ENCODE measurements around the gene NOPCHAP1. TPM values are rescaled to one million over a fixed set of nuclear protein-coding genes. Genes with fewer than 3 reads are reported as not detected.

NOPCHAP1 gene
- total and polyA plus RNA-seq, 2 donors (not counting 1 experiment from before 2014, with no cell fraction given): 3.2 to 21.2 TPM

DNA sequence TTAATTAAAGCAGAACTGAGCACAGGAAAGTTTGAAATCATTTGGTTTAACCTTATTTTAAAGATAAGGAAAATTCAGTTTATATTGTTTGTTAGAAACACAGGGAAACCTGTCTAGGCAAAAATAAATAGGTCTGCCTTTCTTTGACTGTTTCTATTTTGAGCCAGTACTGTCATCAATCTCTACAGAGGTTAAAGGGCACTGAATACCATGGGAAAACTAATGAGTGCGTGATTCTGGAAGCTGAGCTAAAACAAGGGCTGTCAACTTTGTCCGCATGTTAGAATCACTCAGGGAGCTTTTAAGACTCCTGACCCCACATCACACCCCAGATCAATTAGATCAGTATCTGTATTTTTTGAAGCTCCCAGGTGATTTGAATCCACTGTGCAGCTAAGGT is 38.8 kb downstream of the NOPCHAP1 start:
- Mint-ChIP-seq H3K27me3 (no peaks in the 10 kb centered on the region), H3K4me1 (no peaks in the 10 kb centered on the region), H3K9me3 (ENCODE audit: insufficient read depth) (no peaks in the 10 kb centered on the region), H3K27ac (no peak overlapping the region), H3K4me3 (no peak overlapping the region)
- DNase-seq: no peak
- ATAC-seq (ENCODE audit: low read depth): no peak
- H3K4me2 ChIP-seq (replicated peaks; ENCODE audit: low read depth, low read length, poor library complexity, severe bottlenecking): no peak overlapping the region
- no peaks in the 10 kb centered on the region for H4K20me1 ChIP-seq (ENCODE audit: control insufficient read depth, insufficient read depth, low read length, poor library complexity, severe bottlenecking)
- H3K4me1 ChIP-seq (ENCODE audit: control insufficient read depth in 2 of 2, insufficient read depth in 2 of 2, low read length in 2 of 2): no peaks in the 10 kb centered on the region
- H3K27ac ChIP-seq (ENCODE audit: low read length in 2 of 2): no peak overlapping the region
- no peaks in the 10 kb centered on the region for H3K27me3 ChIP-seq (replicated peaks in 1 of 4; ENCODE audit: control extremely low read depth in 1 of 4, control insufficient read depth in 3 of 4, insufficient read depth in 4 of 4, low read length in 3 of 4)
- ChIA-PET CTCF (interaction anchor here (1.3 to 1.4 kb wide), 2 partner anchors 29 to 643 kb away, joined by 3 to 4 read pairs; no protein-coding TSS in a partner anchor), POLR2A (no interaction called here)
- no peak overlapping the region for H3K9ac ChIP-seq (ENCODE audit: low read length)
- intact Hi-C loops (cut with micrococcal nuclease): no loop called here
- TF ChIP-seq, protein P1, sequence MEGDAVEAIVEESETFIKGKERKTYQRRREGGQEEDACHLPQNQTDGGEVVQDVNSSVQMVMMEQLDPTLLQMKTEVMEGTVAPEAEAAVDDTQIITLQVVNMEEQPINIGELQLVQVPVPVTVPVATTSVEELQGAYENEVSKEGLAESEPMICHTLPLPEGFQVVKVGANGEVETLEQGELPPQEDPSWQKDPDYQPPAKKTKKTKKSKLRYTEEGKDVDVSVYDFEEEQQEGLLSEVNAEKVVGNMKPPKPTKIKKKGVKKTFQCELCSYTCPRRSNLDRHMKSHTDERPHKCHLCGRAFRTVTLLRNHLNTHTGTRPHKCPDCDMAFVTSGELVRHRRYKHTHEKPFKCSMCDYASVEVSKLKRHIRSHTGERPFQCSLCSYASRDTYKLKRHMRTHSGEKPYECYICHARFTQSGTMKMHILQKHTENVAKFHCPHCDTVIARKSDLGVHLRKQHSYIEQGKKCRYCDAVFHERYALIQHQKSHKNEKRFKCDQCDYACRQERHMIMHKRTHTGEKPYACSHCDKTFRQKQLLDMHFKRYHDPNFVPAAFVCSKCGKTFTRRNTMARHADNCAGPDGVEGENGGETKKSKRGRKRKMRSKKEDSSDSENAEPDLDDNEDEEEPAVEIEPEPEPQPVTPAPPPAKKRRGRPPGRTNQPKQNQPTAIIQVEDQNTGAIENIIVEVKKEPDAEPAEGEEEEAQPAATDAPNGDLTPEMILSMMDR (IDR thresholded peaks at IDR 0.05): no peak
- no peak for TF ChIP-seq EZH2 (IDR thresholded peaks at IDR 0.05; ENCODE audit: borderline replicate concordance, insufficient read depth, low read depth, low read length, poor library complexity, severe bottlenecking)
- H3K36me3 ChIP-seq (replicated peaks in 1 of 2; ENCODE audit: control extremely low read depth in 1 of 2, control insufficient read depth in 1 of 2, extremely low read depth in 1 of 2, insufficient read depth in 2 of 2, low read length in 1 of 2): no peaks in the 10 kb centered on the region
- 100% methylated on average over 1 of the region's 2 CpGs for WGBS (ENCODE audit: insufficient coverage)
- no peaks in the 10 kb centered on the region for H3K79me2 ChIP-seq (ENCODE audit: control insufficient read depth, insufficient read depth, low read length)
- no peak overlapping the region for H3K4me3 ChIP-seq (ENCODE audit: control extremely low read depth in 1 of 5, extremely low read depth in 1 of 5, insufficient read depth in 1 of 5, low read depth in 2 of 5, low read length in 4 of 5)
- no peak overlapping the region for H2AFZ ChIP-seq (ENCODE audit: insufficient read depth, low read depth, low read length, poor library complexity, severe bottlenecking)
- H3K9me3 ChIP-seq (ENCODE audit: control extremely low read depth in 1 of 3, control insufficient read depth in 2 of 3, insufficient read depth in 1 of 3, low read length in 2 of 3): no peaks in the 10 kb centered on the region

DNA sequence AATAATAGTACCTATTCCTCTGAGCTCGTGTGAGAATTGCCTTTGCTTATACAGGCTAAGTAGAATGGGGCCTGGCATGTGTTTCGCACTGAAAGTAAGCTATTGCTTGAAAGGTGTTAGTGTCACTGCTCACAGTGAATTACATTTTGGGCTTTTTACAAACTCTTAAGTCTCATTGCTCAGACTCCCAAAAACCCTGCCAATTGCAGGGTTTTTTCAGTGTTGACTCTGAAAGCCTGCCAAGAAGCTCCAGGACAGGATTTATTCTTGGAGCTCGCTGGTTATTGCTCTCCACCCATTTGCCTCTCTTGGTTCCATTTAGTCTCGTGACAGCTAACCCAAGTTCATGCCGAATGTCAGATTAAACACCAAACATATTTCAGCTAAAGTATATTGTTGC is 39.8 kb downstream of the NOPCHAP1 start:
- Histone ChIP-seq H2AFZ (ENCODE audit: insufficient read depth, low read depth, low read length, poor library complexity, severe bottlenecking) (no peak overlapping the region), H3K4me3 (ENCODE audit: control extremely low read depth in 1 of 5, extremely low read depth in 1 of 5, insufficient read depth in 1 of 5, low read depth in 2 of 5, low read length in 4 of 5) (no peak overlapping the region), H3K27ac (ENCODE audit: low read length in 2 of 2) (no peak overlapping the region), H3K79me2 (ENCODE audit: control insufficient read depth, insufficient read depth, low read length) (no peaks in the 10 kb centered on the region), H3K4me2 (replicated peaks; ENCODE audit: low read depth, low read length, poor library complexity, severe bottlenecking) (no peak overlapping the region), H3K4me1 (ENCODE audit: control insufficient read depth in 2 of 2, insufficient read depth in 2 of 2, low read length in 2 of 2) (peaks cover 0 to 6% of the 10 kb centered on the region in 2 donors), H3K27me3 (replicated peaks in 1 of 4; ENCODE audit: control extremely low read depth in 1 of 4, control insufficient read depth in 3 of 4, insufficient read depth in 4 of 4, low read length in 3 of 4) (no peaks in the 10 kb centered on the region), H3K9me3 (ENCODE audit: control extremely low read depth in 1 of 3, control insufficient read depth in 2 of 3, insufficient read depth in 1 of 3, low read length in 2 of 3) (no peaks in the 10 kb centered on the region), H3K36me3 (replicated peaks in 1 of 2; ENCODE audit: control extremely low read depth in 1 of 2, control insufficient read depth in 1 of 2, extremely low read depth in 1 of 2, insufficient read depth in 2 of 2, low read length in 1 of 2) (no peaks in the 10 kb centered on the region), H3K9ac (ENCODE audit: low read length) (no peak overlapping the region), H4K20me1 (ENCODE audit: control insufficient read depth, insufficient read depth, low read length, poor library complexity, severe bottlenecking) (no peaks in the 10 kb centered on the region)
- H3K9me3 Mint-ChIP-seq (ENCODE audit: insufficient read depth): no peaks in the 10 kb centered on the region
- no peak overlapping the region for H3K4me3 Mint-ChIP-seq
- no peaks in the 10 kb centered on the region for H3K27me3 Mint-ChIP-seq
- ATAC-seq (ENCODE audit: low read depth): no peak
- ChIA-PET CTCF (interaction anchor here (1.3 to 1.4 kb wide), 2 partner anchors 28 to 644 kb away, joined by 3 to 4 read pairs; no protein-coding TSS in a partner anchor), POLR2A (no interaction called here)
- no peak for TF ChIP-seq EZH2 (IDR thresholded peaks at IDR 0.05; ENCODE audit: borderline replicate concordance, insufficient read depth, low read depth, low read length, poor library complexity, severe bottlenecking)
- TF ChIP-seq, protein P1 (IDR thresholded peaks at IDR 0.05): no peak
- no peak for DNase-seq
- 100% methylated on average over 2 of the region's 5 CpGs for WGBS (ENCODE audit: insufficient coverage)
- H3K4me1 Mint-ChIP-seq: peaks cover 2% of the 10 kb centered on the region
- intact Hi-C loops (cut with micrococcal nuclease): no loop called here
- no peak overlapping the region for H3K27ac Mint-ChIP-seq

Data from B cell (primary cell).